Measurements from ENCODE around the gene KLF16.
A peak's percentile ranks its signal among the peaks of the same experiment; 100 is the strongest.

Gene KLF16

DNA sequence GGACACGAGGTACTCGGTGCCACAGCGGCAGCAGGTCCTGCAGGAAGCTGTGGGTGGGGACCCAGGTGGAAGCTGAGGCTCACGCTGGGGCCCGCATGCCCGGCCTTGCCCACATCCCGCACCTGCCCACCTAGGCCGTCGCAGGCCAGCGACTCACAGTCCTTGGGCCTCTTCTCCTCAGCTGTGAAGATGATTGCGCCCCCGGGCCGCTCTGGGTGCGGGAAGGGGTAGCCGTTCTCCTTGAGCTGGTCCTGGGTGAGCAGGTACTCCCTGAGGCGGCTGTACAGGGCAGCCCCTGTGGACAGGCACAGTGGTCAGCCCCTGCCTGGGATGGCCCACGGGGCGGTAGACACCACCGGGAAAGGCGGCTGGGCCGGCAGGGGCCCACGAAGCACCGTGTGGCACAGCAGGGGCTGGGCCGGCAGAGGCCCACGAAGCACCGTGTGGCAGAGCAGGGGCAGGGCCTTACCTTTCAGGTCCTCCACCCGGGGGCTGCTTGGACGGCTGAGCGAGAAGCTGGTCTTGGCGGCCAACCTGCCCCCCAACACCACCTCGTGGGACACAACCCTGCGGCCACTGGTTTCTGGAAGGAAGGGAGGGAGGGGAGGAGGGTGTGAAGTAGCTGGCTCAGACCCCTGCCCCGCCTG lies 44.7 kb downstream of the KLF16 start:
- DNase-seq: no peak

DNA sequence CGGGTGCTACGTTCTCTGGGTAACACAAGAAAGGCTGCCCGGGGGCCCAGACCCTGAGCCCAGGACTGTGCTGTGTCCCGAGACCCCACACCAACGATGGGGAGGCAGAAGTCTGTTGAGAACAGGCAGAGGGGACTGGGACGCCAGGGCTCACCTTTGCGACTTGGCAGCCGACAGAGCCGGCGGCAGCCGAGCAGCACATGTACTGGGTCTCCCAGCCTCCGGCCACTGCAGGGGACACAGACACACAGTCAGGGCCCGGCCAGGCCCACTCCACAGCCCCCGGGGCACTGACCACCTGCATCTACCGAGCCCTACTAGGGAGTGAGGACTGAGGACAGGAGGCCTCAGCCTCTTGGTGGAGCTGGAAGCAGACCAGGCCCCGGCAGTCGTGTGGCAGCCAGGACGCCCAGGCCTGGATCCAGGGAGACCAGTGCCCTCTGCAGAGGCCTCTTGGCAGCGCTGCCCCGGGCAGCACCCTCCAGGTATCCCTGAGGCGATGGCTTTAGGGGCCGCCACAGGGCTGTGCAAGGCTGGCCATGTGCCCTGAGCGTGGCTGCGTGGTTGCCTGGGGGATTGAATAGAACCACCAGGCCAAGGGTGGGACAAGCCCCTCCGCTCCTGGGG lies 45.7 kb downstream of the KLF16 start:
- DNase-seq: no peak

DNA sequence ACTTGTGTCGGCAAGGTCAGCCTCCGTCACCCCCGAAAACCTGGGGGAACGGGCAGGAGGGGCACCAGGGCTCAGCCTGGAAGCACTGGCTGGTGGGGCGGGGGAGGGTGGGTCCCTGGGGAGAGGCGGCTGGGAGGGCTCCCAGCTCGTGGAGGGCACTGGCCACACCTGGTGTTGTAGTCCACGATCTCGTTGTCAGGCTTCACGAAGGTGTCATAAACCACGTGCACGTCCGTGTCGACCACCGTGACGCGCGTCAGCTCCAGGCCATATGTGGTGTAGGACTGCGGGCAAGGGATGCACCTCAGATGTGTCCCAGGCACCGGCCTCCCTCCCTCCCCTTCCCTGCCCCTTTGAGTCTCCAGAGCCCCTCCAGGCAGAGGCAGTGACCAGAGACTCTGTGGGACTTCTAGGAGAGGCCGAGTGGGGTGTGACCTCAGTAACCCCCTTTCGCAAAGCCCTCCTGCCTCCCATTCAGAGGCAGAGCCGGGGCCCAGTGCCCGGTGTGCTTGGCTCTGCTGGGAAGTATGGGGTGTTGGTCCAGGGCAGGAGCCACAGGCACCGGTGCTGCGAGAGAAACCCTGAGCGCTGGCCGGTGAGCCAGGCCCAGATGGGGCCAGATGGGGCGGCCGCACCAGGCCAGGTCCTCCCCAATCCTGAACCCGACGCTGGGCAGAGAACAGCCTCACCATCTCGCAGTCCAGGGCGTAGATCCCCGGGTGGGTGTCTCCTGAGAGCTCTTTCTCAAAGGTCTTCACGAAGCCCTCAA lies 46.7 kb downstream of the KLF16 start:
- no peak for DNase-seq

DNA sequence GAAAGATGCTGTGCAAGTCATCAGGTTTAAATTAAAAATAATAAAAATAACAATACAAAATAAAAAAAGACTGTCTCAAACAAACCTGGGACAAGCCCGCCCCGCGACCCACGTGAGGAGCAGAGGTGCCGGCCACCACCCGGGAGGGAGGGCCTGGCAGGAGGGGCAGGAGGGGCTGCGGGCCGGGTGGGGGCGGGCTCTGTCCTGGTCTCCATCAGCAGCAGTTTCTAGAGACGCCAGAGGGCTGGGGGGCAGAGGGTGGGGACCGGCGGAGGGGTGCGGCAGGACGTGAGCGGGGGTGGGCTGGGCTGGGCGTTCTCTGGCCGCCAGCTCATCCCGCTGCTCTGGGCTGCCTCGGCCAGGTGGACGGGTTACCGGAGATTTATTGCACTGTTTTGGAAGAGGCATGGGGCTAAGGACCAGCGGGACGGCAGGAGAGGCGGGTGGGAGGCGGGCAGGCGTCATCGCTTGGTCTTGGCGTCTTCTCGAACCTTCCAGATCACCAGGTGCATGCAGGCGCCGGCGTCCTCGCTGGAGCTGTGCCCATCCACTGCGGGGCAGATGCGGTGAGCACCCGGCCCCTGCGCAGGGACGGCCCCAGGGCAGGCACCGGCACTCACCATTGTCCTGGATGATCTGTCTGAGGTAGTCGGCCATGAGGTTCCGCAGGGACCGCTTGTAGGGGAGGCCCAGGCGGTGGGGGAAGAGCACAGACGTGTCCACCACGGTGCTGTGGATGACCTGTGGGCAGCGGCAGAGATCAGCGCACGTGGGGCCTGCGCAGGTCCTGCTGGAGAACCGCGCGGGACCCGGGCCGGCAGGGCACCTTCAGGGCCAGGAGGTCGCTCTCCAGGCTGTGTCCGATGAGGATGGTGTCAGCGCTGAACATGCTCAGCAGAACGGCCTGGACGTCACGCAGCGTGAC lies 47.5 kb downstream of the KLF16 start:
- no peak for DNase-seq

DNA sequence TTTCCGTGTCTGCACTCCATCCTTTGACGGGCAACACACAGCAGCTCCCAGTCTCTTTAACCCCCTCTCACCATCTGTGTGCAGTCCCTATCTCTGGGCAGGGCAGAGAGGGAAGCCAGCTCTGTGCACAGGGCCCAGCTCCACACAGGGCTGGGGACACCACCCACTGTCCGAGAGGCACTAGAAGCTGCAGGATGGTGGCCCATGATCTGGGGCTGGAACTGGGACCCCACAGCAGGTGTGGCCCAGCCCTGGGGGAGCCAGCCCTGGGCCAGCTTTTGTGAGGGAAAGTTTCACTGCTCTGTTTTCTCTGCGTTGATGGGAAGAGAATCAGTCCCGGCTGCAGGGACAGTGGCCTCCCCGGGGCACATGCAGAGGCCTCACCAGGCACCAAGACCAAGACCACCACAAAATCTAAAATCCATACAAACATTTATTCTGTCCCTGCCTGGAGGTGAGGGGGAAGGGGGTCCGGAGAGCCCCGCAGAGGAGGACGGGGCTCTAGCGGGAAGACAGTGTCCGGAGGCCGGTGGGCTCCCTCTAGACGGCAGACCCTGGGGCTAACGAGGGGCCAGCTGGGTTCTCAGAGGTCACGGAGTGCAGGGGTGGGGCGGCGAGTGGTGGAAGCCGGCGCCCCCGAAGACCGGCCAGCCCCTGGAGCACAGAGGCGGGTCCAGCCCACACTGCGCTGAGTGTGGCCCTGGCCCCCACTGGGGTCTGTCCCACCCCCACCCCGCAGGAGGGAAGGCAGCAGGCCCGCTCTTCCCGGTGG lies 48.4 kb downstream of the KLF16 start:
- DNase-seq: no peak

DNA sequence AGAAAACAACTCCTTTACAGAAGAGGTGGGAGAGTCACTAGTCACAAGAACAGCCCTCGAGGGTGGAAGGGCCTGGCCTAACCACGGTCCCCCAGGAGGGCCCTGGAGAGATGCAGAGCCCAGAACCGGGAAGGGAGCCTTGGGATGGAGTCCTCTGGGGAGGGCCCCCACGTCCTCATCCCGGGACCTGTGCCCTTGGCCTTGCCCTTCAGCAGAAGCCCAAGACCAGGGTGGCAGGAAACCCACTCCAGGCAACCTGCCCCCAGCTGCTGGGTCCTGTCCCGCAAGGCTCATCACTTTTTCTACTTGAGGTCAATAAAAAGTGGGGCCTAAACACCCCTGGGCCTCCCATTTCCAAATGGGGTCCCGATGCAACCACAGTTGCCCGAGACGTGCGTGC lies 49.0 kb downstream of the KLF16 start:
- DNase-seq: no peak

DNA sequence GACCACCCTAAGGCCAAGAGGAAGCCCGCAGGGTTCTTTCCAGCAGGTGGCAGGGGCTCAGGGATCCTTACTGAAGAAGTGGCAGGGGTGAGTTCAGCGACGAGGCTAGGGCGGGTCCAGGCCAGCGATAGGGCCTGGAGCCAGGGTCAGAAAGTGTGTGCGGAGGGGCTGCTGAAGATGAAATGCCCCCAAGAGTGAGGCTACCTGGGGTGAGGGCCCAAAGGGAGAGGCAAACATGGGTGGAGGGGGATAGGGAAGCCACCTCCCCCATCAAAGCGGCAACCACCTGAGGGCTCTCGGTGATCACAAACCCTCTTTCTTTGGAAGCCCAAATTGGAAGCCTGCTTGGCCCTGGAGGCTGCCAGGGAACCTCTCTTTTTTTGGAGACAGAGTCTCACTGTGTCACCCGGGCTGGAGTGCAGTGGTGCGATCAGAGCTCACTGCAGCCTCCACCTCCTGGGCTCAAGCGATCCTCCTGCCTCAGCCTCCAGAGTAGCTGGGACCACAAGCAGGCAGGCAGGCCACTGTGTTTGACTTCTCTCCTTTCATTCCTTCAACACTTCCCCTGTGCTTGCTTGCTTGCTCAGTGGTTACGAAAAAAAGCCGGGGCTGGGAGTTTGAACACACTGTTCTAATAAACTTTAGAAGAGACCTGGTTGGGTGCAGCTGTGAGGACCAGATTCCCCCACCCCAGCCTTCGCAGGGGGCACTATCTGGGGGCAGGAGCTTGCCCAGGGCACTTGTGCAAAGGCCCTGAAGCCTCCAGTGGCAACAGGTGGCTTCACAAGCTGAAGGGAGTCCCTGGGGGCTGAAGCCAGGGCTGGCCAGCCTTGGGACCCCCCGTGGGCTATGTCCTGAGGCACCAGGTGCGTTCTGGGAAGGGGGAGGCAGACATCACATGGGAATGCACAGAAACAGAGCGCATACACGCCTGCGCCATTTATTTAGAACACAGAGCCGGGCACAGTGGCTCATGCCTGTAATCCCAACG lies 49.9 kb downstream of the KLF16 start:
- no peak for DNase-seq

DNA sequence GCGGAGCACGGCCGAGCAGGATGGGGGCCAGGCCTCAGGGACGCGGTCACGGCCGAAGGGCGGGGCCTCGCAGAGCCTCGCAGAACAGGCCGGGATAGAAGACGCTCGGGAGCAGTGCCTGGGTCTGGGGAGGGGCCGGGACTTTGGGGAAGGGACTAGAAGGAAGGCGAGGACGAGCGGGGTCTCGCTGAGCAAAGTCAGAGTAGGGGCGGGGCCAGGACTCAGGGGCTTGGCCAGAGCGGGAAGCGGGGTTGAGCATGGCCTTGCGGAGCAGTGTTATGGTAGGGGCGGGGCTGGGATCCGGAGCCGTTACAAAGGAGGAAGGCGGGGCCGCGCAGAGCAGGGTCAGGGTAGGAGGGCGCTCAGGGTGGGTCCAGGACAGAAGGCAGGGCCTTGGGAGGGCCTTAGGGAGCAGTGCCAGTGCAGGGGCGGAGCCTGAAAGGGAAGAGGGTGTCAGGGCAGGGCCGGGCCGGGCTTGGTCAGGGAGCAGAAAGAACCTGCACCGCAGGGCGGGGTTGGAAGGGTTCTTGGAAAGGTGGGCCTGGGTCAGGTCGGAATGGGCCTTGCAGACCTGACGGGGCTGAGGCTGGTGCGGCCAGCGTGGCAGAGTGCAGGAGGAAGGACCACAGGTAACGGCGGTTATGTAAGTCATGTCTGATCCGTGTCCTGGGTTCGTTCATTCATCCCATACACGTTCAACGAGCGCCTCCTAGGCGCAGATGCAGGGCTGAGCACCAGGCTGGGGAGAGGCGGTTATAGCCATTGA lies 50.8 kb downstream of the KLF16 start:
- DNase-seq: peak; percentile 56

DNA sequence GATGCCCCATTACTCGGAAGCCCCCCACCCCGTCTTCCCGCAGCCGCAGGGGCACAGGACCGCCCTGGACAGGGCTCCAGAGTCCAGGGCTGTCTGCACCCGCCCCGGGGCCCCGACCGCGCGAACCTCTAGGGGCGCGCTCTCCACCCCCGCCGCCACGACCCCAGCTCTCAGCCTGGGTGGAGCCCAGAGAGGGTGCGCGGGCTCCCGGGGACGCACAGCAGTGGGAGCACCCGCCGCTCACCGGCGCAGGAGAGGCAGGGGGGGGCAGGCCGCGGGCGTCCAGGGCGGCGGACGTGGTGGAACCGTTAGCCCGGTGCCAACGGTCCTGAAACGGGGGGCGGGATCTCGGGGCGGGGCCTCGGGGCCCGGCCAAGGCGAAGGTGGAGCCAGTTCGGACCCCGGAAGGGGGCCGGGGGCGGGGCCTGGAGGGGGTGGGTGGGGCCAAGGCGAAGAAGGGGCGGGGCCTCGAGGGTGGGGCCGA lies 51.4 kb downstream of the KLF16 start, which contains the start of gene ATP8B3:
Gene ATP8B3, minus strand, starts transcription at position 335 of the 484 bp plus-strand sequence. CDS start 540 bp downstream, outside the sequence.
- DNase-seq: no peak

DNA sequence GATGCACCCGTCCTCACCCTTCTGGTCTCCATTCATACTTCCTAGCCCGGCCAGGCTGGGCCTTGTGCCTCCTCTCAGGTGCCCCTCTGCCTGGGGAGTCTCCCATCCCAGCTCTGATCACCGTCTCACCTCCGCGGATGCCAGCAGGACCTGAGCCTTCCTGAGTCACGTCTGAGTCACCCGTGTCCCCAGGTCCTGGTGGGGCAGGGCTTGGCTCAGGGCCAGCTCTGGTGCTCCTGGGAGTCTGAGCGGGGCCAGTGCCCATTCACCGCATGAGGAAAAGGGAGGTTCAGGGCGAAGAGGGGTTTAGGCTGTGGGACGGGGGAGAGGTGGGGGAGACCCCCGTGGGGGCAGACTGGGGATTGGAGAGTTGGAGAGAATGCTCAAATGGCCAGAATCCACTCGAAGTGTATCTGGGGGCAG lies 51.9 kb downstream of the KLF16 start:
- DNase-seq: no peak

DNA sequence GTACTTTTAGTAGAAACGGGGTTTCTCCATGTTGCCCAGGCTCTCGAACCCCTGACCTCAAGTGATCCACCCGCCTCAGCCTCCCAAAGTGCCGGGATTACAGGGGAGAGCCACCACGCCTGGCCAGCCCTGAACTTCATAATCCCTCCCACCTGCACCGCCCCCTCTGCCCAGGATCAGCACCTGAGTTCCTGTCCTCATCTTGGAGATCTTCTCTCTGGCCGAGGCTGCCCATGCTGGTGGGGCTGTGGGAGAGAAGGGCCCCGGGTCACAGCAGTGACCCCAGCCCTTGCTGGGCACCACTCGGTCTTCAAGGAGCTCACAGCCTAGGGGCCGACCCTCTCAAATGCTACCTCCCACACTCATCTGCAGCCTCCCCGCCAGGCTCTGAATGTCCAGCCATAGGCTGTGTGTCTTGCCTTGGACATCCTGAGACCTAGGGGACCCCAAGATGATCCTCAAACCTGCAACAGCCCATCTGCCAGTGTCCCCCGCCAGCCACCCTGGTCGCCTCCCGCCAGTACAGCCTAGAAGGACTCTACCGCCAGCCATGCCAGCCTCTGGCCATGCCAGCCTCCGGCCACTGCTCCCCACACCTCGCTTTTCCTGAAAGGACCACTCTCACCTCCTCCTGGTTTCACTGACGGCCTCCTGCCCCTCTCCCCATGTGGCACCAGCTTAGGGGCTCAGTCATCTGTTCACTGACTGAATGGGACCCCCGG lies 52.8 kb downstream of the KLF16 start:
- DNase-seq: no peak

DNA sequence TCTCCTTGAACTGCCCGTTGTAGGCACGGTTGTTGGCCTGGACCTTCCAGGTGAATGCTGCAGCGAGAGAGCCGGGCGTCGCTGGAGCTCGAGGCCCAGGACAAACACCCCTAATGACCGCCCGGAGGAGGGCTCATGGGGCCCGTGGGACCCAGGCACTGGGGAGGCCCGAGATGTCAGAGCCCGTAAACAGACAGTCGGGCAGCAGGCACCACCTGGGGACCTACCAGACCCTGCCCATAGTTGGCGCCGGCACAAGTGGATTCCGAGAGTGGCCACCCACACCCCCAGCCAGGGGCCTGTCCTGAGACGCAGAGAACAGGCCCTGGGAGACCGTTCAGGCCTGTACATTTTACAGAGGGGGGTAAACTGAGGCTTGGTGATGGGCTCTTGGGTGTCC lies 53.7 kb downstream of the KLF16 start:
- no peak for DNase-seq

DNA sequence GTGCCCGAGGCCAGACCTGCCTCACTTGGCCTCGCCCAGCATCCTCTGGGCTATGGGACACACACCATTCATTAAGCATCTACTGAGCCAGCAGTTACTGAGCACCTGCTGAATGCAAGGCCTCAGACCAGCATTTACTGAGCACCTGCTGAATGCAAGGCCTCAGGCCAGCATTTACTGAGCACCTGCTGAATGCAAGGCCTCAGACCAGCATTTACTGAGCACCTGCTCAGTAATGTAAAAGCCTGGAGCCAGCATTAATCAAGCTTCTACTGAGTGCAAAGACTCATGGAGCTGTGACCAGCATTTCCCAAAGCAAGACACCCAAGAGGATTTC lies 55.0 kb downstream of the KLF16 start:
- no peak for DNase-seq

DNA sequence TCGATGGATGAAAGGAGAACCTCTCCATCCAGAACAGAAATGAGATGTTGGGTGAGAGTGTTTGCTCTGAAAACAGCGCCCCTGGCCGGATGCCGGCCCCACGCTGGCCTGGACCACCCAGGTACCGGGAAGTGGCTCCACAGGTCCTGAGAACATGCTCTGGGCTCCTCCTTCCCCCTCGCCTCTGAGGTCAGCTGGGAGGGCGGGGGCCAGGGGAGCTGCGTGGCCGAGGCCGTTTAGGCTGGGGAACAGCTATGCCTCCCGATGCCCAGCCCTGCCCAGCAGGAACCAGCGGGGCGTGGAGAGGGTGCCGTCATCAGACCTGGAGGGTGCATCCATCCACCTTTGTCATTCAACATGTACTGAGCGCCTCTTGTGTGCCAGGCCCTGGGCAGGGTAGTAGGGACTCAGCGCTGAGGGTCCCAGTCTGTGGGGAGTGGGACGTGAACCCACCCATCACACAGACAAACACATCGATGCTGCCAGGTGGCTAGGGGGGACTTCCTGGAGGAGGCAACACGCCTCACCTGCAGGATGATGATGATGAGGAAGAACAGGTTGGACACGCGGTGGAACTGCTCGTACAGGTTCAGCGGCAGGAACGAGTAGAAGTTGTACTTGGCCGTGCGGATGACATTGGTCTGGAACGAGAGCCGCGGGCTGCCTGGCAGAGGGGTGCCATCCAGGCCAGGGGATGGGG lies 55.5 kb downstream of the KLF16 start:
- DNase-seq: no peak

DNA sequence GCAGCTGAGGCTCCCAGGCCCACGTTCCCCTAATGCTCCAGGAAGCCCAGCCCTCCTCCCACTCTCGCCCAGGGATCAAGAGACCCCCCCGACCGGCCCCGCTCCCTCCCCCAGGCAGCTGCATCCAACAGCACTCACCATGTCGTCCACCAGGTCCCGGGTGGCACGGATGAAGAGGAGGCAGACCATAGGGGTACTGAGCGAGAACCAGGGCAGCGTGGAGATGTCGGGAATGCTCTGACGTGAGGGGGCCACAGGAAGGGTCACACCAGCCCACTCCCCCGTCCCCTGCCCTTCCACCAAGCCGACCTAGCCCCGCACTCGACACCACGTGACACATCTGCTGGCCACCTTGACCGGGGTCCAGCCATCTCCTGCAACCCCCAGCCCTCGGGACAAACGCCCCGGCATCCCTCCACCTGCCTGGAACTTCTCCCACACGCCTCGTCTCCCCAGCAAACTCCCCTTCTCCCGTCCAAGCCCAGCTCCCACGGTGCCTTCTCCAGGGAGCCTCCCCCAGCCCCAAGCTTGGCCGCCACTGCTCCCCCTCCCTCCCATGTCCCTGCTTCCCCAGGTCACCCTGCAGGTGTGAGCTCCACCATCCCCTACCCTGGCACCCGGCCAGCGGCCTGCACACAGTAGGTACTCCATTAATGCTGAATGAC lies 56.2 kb downstream of the KLF16 start:
- DNase-seq: no peak

DNA sequence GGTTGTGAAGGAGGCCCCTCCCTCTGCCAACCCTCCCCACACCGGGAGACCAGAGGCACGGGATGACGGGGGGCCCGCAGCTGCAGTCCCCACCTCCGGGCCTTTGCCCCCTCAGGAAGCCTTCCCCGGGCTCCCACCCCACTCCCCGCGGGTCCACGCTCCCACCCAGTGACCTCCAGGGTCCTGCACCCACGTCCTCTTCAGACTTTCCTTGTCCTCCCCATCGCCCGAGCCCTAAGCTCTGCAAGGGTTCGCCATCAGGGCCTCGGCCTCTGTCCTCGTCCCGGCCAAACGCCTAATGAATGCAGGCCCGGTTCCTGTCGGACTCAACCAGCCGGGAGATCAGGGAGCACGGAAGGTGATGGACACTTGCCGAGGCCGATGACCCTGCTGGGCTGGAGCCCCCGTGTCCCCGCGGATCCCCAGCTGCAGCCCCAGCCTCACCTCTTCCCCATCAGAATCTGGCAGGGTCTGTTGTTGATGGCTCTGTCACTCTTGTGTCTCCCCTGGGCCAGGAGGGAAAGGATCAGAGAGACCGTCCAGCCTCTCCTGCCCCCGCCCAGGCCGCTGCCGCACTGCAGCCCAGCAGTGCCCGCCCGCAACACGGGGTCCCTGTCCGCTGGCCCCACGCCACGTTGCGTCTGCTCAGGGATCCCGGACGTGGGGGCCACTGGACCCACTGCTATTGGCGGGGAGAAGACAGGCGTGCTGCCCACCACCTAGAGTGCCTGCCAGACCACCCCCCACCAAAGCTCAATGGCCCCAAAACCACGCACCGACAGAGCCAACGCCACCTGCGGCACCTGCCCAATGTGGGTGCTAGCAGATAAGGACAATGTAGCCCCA lies 57.0 kb downstream of the KLF16 start:
- DNase-seq: no peak

All from NCI-H187 treated with DMSO at 0.1 percent for 48 hours (cell line).